HG03354 (cell line): ENCODE data around the gene DIS3L2.
"Not testable (repeated sequence)": the region's sequence is repeated elsewhere in the genome, so short reads cannot be mapped to it uniquely, and the experiment has no call there.

Experiments
- ATAC-seq: cut with Tn5 transposase; IDR thresholded peaks from one replicate; pipeline ENCODE4 v1.9.1; 2021; ENCODE audit warnings: mild to moderate bottlenecking; ENCODE audit not compliant: unreplicated experiment, poor library complexity, severe bottlenecking

DIS3L2 gene

GRCh38 chr2:232094883-232095282, 133.4 kb downstream of the DIS3L2 start:
- no peak for ATAC-seq

- no peak for ATAC-seq
Observed at GRCh38 chr2:232097260-232097659, 135.7 kb downstream of the DIS3L2 start.

- no peak for ATAC-seq
Observed at GRCh38 chr2:232097758-232098157, 136.2 kb downstream of the DIS3L2 start.

GRCh38 chr2:232102380-232102779, 140.9 kb downstream of the DIS3L2 start:
- ATAC-seq, result no peak

GRCh38 chr2:232103140-232103737, 141.7 kb downstream of the DIS3L2 start:
- ATAC-seq, result no peak

GRCh38 chr2:232104076-232104646, 142.6 kb downstream of the DIS3L2 start:
- ATAC-seq, result no peak

- no peak for ATAC-seq
Observed at GRCh38 chr2:232111551-232111950, 150.0 kb downstream of the DIS3L2 start.

GRCh38 chr2:232113821-232114220, 152.3 kb downstream of the DIS3L2 start:
- ATAC-seq, result no peak

GRCh38 chr2:232115728-232116361, 154.3 kb downstream of the DIS3L2 start:
- not testable (repeated sequence) for ATAC-seq

GRCh38 chr2:232116852-232117251, 155.3 kb downstream of the DIS3L2 start:
- no peak for ATAC-seq

GRCh38 chr2:232117413-232117812, 155.9 kb downstream of the DIS3L2 start:
- no peak for ATAC-seq

GRCh38 chr2:232120911-232121310, 159.4 kb downstream of the DIS3L2 start:
- no peak for ATAC-seq

- no peak for ATAC-seq
Observed at GRCh38 chr2:232124309-232124708, 162.8 kb downstream of the DIS3L2 start.

GRCh38 chr2:232126301-232127099, 165.0 kb downstream of the DIS3L2 start:
- no peak for ATAC-seq

- no peak for ATAC-seq
Observed at GRCh38 chr2:232129483-232129882, 168.0 kb downstream of the DIS3L2 start.

- no peak for ATAC-seq
Observed at GRCh38 chr2:232132181-232132580, 170.7 kb downstream of the DIS3L2 start.

GRCh38 chr2:232133078-232133477, 171.6 kb downstream of the DIS3L2 start:
- ATAC-seq, result no peak

- ATAC-seq, result no peak
Observed at GRCh38 chr2:232134939-232135338, 173.4 kb downstream of the DIS3L2 start.

GRCh38 chr2:232137356-232138147, 176.0 kb downstream of the DIS3L2 start:
- no peak for ATAC-seq

GRCh38 chr2:232138441-232138840, 176.9 kb downstream of the DIS3L2 start:
- ATAC-seq, result no peak
